Measurements from ENCODE around the gene SLC39A7.

DNA sequence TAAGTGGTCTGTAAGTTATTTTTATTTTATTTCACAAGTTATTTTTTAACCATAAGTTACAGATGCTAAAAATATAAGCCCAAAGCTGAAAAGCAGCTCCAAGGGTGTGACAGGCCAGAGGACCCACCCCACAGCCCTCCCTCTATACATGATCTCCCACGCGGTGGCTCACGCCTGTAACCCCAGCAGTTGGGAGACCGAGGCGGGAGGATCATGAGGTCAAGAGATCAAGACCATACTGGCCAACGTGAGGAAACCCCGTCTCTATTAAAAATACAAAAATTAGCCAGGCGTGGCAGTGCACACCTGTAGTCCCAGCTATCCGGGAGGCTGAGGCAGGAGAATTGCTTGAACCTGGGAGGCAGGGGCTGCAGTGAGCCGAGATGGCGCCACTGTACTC, 40.6 kb upstream of the SLC39A7 start:
- TF ChIP-seq, protein P1, sequence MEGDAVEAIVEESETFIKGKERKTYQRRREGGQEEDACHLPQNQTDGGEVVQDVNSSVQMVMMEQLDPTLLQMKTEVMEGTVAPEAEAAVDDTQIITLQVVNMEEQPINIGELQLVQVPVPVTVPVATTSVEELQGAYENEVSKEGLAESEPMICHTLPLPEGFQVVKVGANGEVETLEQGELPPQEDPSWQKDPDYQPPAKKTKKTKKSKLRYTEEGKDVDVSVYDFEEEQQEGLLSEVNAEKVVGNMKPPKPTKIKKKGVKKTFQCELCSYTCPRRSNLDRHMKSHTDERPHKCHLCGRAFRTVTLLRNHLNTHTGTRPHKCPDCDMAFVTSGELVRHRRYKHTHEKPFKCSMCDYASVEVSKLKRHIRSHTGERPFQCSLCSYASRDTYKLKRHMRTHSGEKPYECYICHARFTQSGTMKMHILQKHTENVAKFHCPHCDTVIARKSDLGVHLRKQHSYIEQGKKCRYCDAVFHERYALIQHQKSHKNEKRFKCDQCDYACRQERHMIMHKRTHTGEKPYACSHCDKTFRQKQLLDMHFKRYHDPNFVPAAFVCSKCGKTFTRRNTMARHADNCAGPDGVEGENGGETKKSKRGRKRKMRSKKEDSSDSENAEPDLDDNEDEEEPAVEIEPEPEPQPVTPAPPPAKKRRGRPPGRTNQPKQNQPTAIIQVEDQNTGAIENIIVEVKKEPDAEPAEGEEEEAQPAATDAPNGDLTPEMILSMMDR (IDR thresholded peaks at IDR 0.05; ENCODE audit: low read length): no peak
- no peak for TF ChIP-seq EZH2 (IDR thresholded peaks at IDR 0.05; ENCODE audit: borderline replicate concordance, low read length)
